ENCODE data around the gene FHIP2A. TPM values are rescaled to one million over a fixed set of nuclear protein-coding genes. Genes with fewer than 3 reads are reported as not detected.
"Not testable (repeated sequence)": the region's sequence is repeated elsewhere in the genome, so short reads cannot be mapped to it uniquely, and the experiment has no call there.

FHIP2A gene
- polyA plus RNA-seq, 1 donor, result 41.6 TPM

DNA sequence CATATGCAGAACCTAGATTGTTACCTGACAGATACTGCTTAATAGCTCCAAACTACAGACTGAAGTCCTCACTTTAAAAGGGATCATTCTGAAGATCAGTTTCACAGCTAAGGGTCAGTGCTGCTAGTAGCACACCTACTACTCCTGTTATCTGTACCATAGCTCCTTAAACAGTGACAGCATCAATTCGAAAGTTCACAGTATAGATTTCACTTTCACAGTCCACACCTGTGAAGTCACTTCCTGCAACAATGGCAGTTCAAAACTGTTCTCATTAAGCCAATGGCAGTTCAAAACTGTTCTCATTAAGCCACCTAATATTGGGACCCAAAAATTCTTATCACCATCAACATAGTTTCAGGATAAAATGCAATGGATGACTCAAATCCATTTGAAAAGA is 10.7 kb upstream of the FHIP2A start:
- no peak for DNase-seq

- no peak for DNase-seq
Measured at GRCh38 chr10:114811862-114812261, 9.7 kb upstream of the FHIP2A start.

- no peak for DNase-seq
Measured at GRCh38 chr10:114815791-114816190, 5.8 kb upstream of the FHIP2A start.

- DNase-seq, result no peak
Measured at GRCh38 chr10:114816308-114816707, 5.3 kb upstream of the FHIP2A start.

GRCh38 chr10:114819322-114819721 is 2.3 kb upstream of the FHIP2A start:
- no peak for DNase-seq

- DNase-seq, result peak; percentile 39
Measured at GRCh38 chr10:114821915-114822443, 399 bp downstream of the FHIP2A start.

GRCh38 chr10:114822444-114823076 is 980 bp downstream of the FHIP2A start:
- DNase-seq, result peak; percentile 50

DNA sequence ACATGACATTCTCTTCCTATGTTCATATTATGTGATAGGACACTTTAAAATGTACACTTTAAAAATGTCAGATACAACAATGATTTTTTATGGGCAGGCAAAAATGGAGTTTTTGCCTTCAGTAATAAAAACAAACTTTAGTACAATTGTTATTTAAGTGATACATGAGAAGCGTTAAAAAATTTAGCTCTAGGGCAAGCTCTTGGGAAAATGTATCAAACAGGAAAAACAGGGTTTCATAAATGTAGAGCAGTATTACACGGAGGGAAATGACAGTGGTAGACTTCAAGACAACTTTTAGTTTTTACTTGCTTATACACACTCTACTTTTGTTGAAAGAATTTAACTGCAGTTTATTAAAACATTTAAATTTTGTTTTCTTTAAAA is 1.5 kb downstream of the FHIP2A start:
- DNase-seq, result peak; percentile 49

DNA sequence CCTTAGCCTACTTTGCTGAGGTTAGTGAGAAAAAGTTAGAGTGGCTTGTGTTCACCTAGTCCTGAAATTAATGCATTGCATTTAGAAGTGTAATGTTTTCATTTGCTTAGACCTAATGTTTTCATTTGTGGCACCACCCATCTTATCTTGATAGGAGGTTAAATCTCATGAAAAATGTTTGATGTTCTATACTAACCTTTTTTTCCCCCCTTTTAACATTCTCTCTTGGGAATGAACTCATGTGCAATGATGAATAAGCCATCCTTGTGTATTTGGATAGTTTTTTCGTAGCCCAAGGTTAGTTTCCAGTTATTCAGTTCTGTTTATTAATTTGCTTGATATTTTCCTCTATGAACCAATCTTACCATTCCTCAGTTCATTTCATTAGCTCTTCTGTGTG is 2.8 kb downstream of the FHIP2A start:
- no peak for DNase-seq

GRCh38 chr10:114825513-114826253 is 4.1 kb downstream of the FHIP2A start:
- DNase-seq, result no peak

DNA sequence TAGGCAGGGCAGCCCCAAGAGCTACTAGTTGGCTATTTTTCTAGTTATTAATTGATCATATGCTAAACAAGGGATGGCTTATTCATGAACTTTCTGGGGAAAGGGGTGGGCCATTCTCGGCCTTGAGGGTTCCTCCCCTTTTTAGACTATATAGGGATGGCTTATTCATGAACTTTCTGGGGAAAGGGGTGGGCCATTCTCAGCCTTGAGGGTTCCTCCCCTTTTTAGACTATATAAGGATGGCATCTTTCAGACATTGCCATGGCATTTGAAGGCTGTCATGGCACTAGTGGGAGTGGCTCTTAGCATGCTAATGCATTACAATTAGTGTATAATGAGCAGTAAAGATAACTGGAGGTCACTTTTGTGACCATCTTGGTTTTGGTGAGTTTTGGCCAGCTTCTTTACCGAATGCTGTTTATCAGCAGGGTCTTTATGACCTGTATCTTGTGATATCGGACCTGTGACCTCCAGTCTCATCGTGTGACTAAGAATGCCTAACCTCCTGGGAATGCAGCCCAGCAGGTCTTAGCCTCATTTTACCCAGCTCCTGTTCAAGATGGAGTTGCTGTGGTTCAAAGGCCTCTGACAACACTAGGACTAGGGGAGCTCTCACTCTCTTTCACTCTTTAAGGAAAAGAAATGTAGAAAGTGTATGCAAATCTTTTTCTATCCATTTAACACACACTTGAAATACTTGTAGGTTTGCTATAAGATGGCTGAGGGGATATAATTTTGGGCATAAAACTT is 7.8 kb downstream of the FHIP2A start:
- no peak for DNase-seq

DNA sequence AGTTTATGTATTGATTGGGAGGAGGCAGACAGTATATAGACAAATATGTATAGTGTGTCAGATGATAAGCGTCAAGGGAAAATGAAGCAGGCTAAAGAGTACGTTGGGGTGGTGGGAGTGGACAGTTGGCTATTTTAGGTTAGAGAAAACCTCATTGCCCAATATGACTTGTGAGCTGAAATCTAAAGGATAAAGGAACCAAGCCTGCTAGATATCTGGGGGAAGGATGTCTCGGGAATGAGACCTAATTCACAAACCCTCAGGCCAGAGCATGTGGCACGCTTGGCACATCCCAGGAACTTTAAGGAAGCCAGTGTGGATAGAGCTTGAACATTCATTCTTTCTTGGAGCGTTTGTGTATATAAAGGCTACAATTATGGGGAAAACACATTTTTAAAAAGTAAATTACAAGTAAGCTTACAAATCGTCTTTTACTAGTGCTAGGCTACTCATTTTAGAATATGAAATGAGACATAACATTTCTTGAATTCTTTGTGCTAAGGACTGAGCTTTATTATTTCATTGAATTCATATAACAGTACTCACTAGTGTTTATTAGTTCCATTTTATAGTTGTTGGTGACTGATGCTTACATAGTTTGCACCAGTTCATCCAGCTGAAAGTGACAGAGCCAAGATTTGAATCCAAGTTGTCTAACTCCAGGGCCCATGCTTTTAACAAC is 9.7 kb downstream of the FHIP2A start:
- DNase-seq, result no peak

DNA sequence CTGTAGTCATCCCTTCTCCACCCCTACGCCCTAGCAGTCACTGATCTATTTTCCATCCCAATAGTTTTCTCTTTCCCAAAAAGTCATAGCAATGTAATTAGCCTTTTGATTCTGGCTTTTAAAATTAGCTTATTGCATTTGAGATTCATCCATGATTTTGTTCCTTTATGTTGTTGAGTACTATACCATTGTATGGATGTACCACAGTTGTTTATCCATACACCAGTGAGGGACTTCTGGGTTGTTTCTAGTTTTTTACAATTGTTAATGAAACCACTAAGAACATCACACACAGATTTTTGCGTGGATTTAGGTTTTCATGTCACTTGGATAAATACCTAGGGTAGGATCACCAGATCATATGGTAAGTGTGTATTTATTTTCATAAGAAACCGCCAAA is 16.1 kb downstream of the FHIP2A start:
- no peak for DNase-seq

DNA sequence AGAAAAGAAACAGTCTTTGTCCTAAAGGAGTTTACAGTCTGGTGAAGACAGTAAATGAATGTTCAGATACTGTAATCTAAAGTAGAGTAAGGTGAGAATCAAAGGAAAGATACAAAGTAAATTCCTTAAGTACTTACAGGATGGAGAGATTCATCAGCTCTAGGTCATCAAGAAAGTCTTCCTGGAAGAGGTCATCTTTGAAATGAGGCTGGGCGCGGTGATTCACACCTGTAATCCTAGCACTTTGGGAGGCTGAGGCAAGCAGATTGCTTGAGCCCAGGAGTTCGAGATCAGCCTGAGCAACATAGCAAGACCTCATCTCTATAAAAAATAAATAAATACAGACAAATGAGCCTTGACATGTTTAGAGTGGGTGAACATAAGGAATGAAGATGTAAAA is 18.3 kb downstream of the FHIP2A start:
- DNase-seq, result no peak

GRCh38 chr10:114845978-114846693 is 24.6 kb downstream of the FHIP2A start:
- DNase-seq, result no peak

DNA sequence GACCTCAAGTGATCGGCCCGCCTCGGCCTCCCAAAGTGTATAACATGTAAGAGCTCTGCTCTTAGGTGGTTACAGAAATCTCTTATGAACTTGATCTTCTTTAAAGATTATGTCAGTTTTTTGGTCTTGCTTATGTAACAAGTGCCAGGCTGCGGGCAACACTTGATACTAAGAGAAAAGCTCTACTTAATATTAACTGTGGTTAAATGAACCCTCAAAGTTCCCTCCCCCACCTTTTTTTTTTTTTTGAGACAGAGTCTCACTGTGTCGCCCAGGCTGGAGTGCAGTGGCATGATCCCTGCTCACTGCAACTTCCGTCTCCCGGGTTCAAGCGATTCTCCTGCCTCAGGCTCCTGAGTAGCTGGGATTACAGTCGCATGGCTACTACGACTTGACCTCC is 25.9 kb downstream of the FHIP2A start:
- DNase-seq, result not testable (repeated sequence)

DNA sequence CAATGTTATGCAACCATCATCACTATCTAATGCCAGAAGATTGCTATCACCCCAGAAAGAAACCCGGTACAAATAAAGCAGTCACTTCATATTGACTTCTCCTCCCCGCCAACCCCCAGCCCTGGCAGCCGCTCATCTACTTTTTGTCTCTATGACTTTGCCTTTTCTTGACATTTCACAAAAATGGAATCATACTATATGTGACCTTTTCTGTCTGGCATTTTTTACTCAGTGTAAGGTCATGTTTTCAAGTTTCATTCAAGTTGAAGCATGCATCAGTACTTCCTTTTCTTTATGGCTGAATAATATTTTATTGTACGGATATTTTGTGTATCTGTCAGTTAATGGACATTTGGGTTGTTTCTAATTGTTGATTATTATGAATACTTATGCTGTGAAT is 28.1 kb downstream of the FHIP2A start:
- no peak for DNase-seq

GRCh38 chr10:114850126-114850525 is 28.5 kb downstream of the FHIP2A start:
- no peak for DNase-seq

GRCh38 chr10:114851336-114851735 is 29.8 kb downstream of the FHIP2A start:
- no peak for DNase-seq

DNA sequence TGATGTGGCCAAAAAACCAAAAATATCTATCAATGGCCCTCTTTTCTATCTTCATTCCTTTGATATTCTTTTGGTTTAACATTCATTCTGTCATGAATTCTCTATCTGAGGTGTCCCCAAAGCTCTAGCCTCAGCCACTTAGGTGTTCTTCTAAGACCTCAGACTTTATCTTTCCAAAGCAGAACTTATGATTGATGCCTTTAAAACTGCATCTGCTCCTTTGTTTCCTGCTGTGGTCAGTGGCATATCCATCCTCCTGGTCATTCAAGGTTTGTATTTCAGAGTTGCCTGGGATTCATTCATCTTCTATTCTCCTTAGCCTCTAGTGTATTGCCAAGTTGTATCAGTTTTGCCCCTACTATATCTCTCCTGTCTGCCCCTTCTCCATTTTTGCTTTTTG is 30.6 kb downstream of the FHIP2A start:
- DNase-seq, result no peak

GRCh38 chr10:114854906-114855305 is 33.3 kb downstream of the FHIP2A start:
- no peak for DNase-seq

All from left kidney (tissue), 2 donors.